Measurements from ENCODE around the gene PITPNC1.
A peak's percentile ranks its signal among the peaks of the same experiment; 100 is the strongest.

Gene PITPNC1

GRCh38 chr17:67378454-67379250 lies 1.6 kb downstream of the PITPNC1 start:
- H3K9me2 ChIP-seq (ENCODE audit: low read depth, low read length): no peaks in the 10 kb centered on the region

GRCh38 chr17:67379251-67379630 lies 2.2 kb downstream of the PITPNC1 start:
- Histone ChIP-seq H3K27ac (ENCODE audit: low read depth, low read length, poor library complexity, severe bottlenecking) (no peak overlapping the region), H3K4me3 (ENCODE audit: low read depth, low read length, poor library complexity, severe bottlenecking) (peak overlapping the region; percentile 87), H3K9me3 (ENCODE audit: low read length) (no peaks in the 10 kb centered on the region), H2AFZ (ENCODE audit: low read length) (no peak overlapping the region), H3K27me3 (ENCODE audit: insufficient read depth, low read length) (peaks cover 14% of the 10 kb centered on the region; the same call in 1 of the 2 replicates), H3K36me3 (ENCODE audit: insufficient read depth, low read length) (no peaks in the 10 kb centered on the region), H3K9ac (ENCODE audit: low read length) (no peak overlapping the region), H4K20me1 (ENCODE audit: insufficient read depth, low read length) (no peaks in the 10 kb centered on the region), H3K4me2 (ENCODE audit: low read length) (peak overlapping the region; percentile 97), H3K9me2 (ENCODE audit: low read depth, low read length) (no peaks in the 10 kb centered on the region), H3K4me1 (ENCODE audit: insufficient read depth, low read length, severe bottlenecking) (peaks cover 17% of the 10 kb centered on the region), H3K79me2 (ENCODE audit: insufficient read depth, low read length) (no peaks in the 10 kb centered on the region), H3F3A (ENCODE audit: insufficient read depth, low read length) (no peaks in the 10 kb centered on the region)
- no peak for TF ChIP-seq CTCF (IDR thresholded peaks at IDR 0.05; ENCODE audit: low read length)
- TF ChIP-seq EZH2 (IDR thresholded peaks at IDR 0.05; ENCODE audit: borderline replicate concordance, low read length): no peak

More at GRCh38 chr17:67378454-67379250, 1.6 kb downstream of the PITPNC1 start:
- Histone ChIP-seq H3K9ac (ENCODE audit: low read length) (peak overlapping the region; percentile 76), H4K20me1 (ENCODE audit: insufficient read depth, low read length) (no peaks in the 10 kb centered on the region), H3K4me3 (ENCODE audit: low read depth, low read length, poor library complexity, severe bottlenecking) (peak overlapping the region; percentile 87), H3K79me2 (ENCODE audit: insufficient read depth, low read length) (no peaks in the 10 kb centered on the region), H3K4me1 (ENCODE audit: insufficient read depth, low read length, severe bottlenecking) (peaks cover 17% of the 10 kb centered on the region), H3F3A (ENCODE audit: insufficient read depth, low read length) (no peaks in the 10 kb centered on the region), H3K27ac (ENCODE audit: low read depth, low read length, poor library complexity, severe bottlenecking) (no peak overlapping the region), H3K27me3 (ENCODE audit: insufficient read depth, low read length) (peaks cover 14% of the 10 kb centered on the region; the same call in 1 of the 2 replicates), H3K4me2 (ENCODE audit: low read length) (peak overlapping the region; percentile 97), H2AFZ (ENCODE audit: low read length) (peak overlapping the region; percentile 58), H3K36me3 (ENCODE audit: insufficient read depth, low read length) (no peaks in the 10 kb centered on the region), H3K9me3 (ENCODE audit: low read length) (no peaks in the 10 kb centered on the region)
- TF ChIP-seq CTCF (IDR thresholded peaks at IDR 0.05; ENCODE audit: low read length) (peak; percentile 53), EZH2 (IDR thresholded peaks at IDR 0.05; ENCODE audit: borderline replicate concordance, low read length) (no peak)

GRCh38 chr17:67381929-67382257 lies 4.8 kb downstream of the PITPNC1 start:
- no peaks in the 10 kb centered on the region for H3K9me3 ChIP-seq (ENCODE audit: low read length)
- H3K27me3 ChIP-seq (ENCODE audit: insufficient read depth, low read length): 0 out of 2 replicates have a peak, but pooled peaks cover 7% of the 10 kb centered on the region
- H3K4me2 ChIP-seq (ENCODE audit: low read length): no peak overlapping the region
- TF ChIP-seq EZH2 (IDR thresholded peaks at IDR 0.05; ENCODE audit: borderline replicate concordance, low read length) (no peak), CTCF (IDR thresholded peaks at IDR 0.05; ENCODE audit: low read length) (no peak)
- peaks cover 9% of the 10 kb centered on the region for H3K4me1 ChIP-seq (ENCODE audit: insufficient read depth, low read length, severe bottlenecking)
- no peaks in the 10 kb centered on the region; the same call in 1 of the 2 replicates for H3K36me3 ChIP-seq (ENCODE audit: insufficient read depth, low read length)
- H3K79me2 ChIP-seq (ENCODE audit: insufficient read depth, low read length): no peaks in the 10 kb centered on the region
- no peak overlapping the region for H3K9ac ChIP-seq (ENCODE audit: low read length)
- no peaks in the 10 kb centered on the region for H3F3A ChIP-seq (ENCODE audit: insufficient read depth, low read length)
- no peaks in the 10 kb centered on the region for H4K20me1 ChIP-seq (ENCODE audit: insufficient read depth, low read length)
- H2AFZ ChIP-seq (ENCODE audit: low read length): no peak overlapping the region
- no peaks in the 10 kb centered on the region for H3K9me2 ChIP-seq (ENCODE audit: low read depth, low read length)
- no peak overlapping the region for H3K27ac ChIP-seq (ENCODE audit: low read depth, low read length, poor library complexity, severe bottlenecking)
- H3K4me3 ChIP-seq (ENCODE audit: low read depth, low read length, poor library complexity, severe bottlenecking): no peak overlapping the region

All from OCI-LY1 (cell line).